DMS79 treated with DMSO at 0.1 percent for 48 hours (cell line): ENCODE data around the gene ZSCAN9.
A peak's percentile ranks its signal among the peaks of the same experiment; 100 is the strongest.

ENCODE experiments used
- DNase-seq: peaks from one replicate; lab custom pipeline; 2025; lab: John Stamatoyannopoulos, UW

ZSCAN9 gene

DNA sequence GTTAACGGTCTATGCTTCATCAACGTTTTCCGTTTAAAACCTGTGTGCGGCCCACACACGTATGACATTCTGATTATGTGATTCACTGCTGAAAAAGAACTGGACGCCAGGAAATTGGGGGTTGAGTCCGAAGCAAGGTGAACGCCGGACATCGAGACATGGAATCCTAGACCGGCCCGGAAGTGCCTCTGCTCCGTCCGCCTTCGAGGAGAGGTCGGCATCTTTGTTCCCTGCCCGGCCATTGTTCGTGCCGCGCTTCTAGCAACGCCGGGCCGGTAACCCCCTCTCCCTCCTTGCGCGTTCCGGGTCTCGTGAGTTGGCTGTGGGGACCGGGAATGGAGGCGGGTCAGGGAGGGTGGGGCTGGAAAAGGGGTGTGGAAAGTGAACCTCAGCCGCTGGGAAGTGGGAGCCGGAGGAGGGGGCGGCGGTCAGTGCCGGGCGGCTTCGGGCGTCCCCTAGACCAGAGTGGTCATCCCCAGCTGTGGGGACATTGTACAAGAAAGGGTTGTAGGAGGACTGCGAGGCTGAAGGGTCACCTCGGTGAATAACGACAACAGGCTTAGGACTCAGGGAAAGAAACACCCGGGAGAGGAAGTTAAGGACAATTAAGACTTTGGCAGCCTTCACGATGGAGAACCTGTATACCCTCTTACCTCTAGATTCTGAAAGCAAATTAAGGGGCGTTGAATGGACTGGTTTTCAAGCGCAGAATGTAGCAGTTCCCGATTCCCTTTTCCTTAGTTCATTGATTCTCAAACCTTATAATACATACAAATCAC lies at the start of gene ZSCAN9:
Gene ZSCAN9, plus strand, starts transcription at position 220 of the 779 bp plus-strand sequence. CDS start 1,810 bp downstream, outside the sequence.
- peak; percentile 90 for DNase-seq

DNA sequence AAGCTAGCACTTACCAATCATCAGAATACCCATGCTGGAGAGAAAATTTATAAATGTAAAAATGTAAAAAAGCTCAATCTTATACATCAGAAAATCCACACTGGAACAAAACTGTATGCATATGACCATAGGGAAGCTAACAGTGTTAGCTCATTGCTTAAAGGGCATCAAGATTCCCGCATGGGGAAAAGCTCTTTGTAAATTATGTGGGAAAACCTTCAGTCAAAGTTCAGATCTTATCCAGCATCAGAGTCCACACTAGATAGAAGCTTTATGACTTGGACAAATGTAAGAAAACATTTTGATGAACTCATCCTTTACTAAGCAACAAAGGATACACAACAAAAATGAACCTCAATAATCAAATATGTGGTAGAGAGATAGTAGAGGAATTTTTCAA lies 48.7 kb upstream of the ZSCAN9 start:
- no peak for DNase-seq

DNA sequence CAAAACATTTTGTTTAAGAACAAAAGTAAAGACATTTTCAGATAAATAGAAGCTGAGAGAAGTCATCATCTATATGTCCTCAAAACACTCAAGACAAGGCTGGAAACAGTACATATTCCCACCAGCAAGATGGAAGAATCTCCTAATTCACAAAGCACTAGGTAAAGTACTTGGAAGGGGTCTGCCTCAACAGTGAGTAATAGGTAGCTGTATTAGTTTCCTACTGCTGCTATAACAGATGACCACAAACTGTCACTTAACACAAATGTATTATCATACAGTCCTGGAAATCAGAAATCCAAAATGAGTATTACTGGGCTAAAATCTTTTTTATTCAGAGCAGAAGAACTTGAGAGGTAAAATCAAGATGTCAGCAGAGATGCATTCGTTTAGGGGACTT lies 42.8 kb upstream of the ZSCAN9 start:
- DNase-seq: no peak

DNA sequence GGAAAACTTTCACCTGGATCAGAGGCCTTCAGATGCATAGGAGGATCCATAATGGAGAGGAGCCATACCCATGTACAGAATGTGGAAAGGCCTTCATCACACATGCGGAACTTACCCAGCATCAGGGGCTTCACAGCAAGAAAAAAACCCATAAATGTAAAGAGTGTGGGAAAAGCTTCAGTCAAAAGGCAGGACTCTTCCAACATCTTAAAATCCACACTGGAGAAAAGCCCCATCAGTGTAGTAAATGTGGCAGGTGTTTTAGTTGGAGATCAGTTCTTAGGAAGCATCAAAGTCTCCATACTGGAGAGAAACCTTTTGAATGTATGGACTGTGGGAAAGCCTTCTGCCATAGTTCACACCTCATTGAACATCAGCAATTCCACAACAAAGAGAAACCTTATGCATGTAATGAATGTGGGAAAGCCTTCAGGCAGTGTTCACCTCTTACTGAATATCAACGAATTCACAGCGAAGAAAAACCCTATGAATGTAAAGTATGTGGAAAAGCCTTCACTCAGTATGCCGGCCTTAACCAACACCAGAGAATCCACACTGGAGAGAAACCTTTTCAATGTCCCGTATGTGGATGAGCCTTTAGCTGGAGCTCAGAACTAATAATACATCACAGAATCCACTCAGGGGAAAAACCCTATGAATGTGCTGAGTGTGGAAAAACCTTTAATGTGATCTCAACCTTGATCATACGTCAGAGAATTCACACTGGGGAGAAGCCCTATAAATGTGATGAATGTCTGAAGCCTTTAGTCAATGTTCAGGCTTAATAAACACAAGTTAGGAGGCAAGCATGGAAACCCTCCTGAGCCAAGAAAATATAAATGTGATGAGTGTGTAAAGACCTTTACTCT lies 36.7 kb upstream of the ZSCAN9 start:
- no peak for DNase-seq

DNA sequence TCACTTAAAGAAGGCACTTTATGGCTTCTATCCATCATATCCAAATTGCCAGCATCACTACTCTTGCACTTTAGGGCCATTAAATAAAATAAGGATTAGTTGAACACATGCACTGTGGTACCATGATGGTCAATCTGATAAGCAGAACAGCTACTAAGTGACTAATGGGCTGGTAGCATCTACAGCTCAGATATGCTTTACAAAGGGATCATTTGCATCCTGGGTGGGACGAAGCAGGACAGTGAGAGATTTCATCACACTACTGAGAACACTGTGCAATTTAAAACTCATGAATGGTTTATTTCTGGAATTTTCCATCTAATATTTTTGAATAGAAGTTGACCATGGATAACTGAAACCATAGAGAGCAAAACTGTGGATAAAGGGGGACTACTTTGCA lies 25.1 kb upstream of the ZSCAN9 start:
- DNase-seq: no peak

DNA sequence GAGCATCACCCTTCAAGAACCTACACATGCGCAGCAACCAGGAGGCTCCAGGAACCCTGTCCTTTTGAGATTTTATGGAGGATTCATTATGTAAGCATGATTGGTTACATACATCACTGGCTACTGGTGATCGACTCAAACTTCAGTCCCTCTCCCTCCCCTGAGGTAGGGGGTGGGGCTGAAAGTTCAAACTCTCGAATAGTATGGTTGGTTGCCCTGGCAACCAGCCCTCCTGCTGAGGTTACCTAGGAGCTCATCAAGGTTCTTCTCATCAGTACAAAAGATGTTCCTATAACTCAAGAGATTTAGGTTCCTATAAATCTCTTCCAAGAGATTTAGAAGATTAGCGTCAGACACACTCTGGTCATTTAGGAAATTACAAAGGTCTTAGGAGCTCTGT lies 21.9 kb upstream of the ZSCAN9 start:
- no peak for DNase-seq

DNA sequence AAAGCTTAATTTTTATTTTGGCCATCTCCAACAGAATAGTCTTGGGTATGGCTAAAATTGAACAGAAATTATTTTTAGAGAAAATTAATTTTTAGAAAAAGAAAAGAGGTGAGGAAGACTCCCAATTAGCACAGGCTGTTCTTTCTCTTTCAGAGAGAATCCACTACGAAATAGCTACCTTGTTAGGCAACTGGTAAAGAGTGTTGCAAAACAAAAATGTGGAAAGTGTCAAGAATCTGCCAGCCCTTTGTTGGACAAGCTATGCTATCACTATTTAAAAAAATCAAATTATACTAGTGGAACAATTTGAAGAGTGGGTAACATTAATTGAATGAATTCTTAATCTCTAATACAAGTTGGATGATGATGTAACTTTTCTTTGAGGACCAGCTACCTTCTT lies 19.2 kb upstream of the ZSCAN9 start:
- DNase-seq: no peak

DNA sequence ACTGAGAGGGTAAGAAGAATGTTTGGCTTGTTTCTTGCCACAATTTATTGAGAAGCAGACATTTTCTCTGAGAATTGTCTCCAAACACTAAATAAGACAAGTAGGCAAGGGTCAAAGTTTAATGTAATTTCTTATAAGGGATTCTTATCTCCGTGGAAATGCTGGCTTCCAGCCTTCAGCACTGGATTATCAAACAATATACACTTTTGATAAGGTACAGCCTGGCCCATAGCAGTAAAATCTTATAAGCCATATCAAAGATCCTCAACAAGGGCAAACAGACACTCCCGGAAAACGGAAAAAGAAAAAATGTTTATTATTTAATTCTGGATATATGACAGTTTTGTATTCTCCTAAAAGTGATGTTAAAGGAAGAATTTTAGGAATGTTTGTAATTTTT lies 18.5 kb upstream of the ZSCAN9 start:
- DNase-seq: no peak

DNA sequence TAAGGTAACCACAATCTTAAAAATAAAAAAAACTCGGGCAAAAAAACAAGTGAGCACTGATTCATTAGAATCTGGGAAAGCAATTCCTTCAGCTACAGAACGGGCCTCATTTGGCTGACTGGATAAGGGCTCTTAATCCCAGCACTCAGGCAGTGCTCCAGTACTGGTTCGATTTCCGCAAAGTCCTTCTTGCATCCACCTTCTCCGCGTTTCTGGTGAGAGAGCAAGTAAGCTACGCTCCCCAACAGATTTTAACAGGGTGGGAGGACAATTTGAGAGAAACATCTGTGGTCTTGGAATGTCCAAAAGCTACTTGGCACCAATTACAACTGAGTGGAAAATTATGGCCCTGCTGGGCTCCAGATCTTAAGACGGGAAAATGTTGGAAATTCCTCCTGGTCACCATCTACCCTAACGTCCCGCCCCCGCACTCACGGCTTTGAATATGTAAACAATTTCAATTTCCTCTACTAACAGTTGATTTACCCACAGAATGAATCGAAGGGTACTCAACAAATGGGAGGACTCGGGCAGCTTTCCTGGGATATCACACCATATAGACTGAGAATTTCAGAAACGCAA lies 18.1 kb upstream of the ZSCAN9 start:
- no peak for DNase-seq

DNA sequence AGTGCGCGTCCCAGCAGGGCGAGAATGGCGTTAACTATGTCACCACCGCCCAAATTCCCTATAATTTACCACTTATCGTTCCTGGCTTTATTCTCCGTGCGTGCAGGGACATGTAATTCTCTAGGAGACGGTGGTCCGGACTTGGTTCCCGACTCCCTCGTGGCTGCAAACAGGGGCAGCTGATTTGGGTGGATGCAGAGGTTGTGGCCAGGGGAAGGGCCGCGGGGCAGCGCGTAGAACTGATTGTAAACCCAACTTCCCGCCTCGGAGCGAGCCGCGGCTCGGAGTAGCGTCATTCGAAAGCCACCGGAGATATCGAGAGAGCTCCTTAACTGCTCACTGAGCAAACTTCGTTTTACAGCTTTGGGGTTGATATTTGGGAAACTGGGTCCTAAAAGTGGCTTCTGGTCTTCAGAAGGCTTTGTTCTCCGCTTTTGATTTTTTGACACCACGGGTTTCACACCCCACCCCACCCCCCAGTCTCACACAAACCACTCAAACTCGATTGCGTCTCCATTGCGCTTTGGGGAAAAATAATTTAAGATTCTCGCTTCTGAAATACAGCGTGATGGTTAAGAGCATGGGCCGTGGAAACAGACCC lies 17.5 kb upstream of the ZSCAN9 start:
- no peak for DNase-seq

DNA sequence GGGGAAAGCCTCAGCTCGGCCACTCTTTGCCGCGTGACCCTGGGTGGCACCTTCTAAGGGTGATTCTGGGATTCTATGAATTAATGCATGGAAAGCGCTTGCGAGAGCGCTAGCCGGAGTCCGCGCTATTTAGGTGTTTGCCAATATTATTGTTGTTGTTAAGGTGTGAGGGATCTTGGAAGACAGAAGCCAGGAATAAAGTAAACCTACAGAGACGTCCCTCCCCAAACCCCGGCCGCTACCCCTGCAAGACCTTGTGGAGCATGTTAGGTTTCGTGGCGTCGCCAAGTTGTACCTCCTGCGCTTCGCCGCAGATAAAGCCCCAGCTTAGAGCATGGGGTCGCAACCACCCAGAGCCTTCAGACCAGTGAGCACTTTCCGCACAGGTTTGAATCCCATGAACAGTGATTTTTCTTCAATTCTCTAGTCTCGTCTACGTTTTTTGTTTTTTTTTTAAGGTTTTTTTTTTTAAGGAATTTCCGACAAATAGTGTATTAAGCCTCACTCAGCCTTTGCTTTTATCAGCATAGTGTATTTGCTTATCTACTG lies 16.9 kb upstream of the ZSCAN9 start:
- DNase-seq: no peak

DNA sequence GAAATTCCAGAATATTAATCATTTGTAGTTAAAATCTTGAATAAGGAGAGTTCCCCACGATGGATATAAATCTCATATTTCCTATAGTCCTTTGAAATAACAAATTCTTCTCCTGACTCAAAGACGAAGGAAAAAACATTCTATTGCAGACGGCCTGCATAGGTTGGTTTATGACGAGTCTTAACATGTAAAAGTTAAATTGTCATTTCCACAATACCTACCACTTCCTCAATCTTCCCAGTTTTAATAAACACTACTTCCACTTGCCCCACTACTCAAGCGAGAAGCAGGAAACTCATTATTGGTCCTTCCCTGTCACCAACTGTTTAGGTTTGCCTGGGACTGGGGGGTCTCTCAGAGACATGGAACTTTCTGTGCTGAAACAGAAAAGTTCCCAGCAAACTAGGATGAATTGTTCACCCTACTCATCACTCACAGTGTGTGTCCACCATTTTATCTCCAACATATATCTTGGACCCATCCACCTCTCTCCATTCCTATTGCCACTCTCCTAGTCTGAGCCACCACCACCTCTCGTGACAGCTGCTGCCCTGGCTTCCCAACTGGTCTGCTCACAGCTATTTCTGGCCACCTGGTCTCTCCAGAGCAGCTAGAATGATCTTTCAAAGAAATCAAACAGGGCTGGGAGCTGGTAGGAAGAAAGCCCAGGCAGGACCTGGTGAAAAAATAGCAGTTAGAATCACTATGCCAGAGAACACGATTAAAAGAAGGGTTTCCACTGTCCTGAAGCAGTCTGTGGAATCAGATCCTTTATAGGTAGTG lies 15.1 kb upstream of the ZSCAN9 start:
- DNase-seq: no peak

DNA sequence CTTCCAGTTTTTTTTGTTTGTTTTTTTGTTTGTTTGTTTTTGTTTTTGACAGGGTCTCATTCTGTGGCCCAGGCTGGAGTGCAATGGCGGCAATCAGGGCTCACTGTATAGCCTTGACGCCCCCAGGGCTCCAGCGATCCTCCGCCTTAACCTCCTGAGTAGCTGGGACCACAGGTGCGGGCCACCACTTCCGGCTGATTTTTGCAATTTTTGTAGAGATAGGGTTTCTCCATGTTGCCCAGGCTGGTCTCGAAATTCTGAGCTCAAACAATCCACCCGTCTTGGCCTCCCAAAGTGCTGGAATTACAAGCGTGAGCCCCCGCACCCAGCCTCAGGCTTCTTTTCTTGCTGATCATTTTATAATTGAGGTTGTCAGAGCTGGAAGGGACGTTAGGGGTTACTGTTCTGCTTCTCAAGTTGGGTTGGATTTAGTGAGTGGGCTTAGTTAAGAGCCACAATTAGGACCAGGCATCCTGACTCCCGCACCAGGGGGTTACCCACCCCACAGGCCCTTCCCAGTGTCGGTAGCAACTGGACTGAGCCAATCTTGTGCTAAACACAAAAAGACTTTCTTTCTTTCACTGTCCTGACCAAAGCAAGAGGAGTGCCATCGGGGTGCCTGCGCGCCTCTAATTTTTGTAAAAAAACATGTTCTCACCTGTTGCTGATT lies 13.1 kb upstream of the ZSCAN9 start:
- peak; percentile 23 for DNase-seq

DNA sequence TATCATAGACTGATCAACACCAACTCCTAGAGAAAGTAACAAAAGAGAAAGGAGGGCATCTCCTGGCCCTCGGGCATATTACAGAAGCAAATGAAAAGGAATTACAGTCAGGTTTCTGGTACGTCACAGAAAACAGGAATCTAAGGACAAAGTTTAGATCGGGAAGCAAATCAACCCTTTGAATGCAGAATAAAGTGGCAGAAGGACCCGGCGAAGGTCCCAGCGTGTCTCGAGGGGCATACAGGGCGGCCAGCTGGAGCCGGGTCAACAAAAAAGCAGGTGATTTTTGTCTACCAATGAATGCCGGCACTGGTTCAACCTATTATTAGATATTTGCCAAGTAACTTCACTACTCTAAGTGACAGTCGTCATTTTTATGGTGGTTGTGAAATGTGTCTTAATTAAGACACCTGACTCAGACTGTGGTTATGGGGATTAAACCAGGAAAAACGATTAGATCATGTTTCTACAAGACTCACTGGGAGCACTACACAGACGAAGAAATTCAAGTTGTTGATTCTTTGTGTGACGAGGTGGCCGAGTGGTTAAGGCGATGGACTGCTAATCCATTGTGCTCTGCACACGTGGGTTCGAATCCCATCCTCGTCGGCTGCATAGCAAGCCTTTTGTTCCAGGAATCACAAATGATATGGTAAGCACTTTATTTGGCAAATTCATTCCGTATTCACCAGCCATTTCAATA lies 12.4 kb upstream of the ZSCAN9 start:
- DNase-seq: peak; percentile 85

DNA sequence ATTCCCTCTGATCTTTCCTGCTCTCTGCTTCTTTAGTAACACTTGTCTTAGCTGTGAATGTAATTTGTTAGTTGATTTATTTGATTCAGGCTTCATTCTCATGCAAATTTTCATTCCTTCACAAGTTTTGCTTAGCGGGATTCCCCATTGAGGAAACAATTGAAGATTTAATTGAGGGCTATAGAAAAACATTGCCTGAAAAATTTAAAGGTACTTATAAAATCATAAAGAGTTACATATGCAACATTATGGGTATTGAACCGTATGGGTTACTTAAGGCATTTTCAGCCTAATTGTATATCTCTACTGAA lies 11.9 kb upstream of the ZSCAN9 start:
- DNase-seq: no peak

DNA sequence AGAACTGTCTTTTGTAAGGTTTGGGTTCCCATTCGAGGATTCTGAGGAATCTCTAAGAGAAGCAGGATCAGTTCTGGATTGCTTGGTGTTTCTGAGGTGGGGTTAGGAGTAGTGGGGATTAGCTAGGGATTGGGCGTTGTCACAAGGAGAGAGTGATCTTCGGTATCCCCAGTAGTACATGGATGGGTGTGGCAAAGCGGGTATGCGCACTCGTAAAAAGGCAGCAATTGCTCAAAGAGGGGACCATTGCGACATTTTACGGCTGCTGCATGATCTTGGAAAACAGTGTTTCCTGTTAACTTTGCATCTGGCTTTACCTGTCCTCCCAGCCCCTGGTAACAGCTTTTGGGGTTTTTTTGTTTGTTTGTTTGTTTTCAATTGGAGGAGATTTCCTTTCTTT lies 9.7 kb upstream of the ZSCAN9 start:
- no peak for DNase-seq

DNA sequence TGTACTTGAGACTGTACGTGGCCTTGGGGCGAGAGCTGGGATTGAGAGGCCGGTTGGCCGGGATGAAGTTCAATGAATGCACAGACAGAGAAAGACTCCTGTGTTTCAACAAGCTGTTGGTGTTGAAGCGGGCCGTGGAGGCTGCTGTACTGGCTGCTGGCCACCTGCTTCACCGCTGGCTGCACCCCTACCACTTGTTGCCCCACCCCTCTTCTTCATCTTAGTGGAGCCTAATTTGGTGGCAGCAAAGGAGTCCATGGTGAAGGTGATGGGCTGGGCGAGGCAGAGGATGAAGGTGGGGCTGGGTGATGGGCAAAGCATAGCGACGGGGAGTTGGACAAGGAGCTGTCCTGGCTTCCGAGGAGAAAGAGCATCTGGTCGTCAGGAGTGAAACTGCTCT lies 7.2 kb upstream of the ZSCAN9 start:
- DNase-seq: no peak

DNA sequence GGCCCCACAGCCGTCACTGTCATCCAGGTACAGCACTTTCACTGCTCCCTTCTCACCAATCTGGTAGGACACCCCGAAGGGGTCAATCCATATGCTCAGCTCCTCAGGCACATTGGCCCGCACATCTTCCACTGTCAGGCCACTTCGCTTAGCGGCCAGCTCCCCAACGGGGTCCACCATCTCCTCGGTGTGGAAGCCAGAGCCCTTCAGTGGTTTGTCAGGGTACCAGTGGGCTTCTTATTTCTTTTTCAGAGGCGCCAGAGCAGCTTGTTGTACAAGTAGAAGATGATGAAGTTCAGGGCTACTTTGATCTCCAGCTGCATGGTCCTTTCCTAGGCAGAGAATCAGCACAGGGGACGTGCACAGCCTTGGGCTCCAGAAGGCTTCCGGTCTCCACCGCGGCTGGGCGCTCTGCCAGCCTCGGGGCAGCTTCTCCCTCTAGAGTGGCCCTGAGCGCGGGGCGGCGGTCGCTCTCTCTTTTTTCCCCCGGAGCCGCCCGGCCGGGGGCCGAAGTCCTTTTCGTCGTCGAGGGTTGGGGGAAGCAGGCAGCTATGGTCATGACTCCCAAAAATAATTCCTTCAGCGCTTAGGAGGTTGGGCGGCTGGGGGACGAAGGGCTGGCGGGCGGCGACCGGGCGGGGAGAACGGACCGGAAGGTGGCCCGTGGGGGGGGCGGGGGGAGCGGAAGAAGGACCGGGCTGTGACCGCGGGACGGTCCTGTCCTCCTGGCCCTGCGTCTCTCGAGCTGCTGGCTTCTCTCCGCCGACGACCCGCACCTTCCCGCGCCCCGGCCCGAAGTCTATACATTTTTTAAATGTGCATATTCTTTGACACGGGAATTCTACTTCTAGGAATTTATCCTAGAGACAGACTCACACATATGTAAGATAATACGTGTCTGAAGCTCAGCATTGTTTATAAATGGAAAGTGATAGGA lies 6.5 kb upstream of the ZSCAN9 start:
- peak; percentile 74 for DNase-seq
